GM10266 (cell line): Measurements from ENCODE around the gene TBL1XR1.
"Not testable (repeated sequence)": the region's sequence is repeated elsewhere in the genome, so short reads cannot be mapped to it uniquely, and the experiment has no call there.

Source experiments
- DNase-seq: peaks from one replicate; pipeline ENCODE4 v3.0.0; 2012; ENCODE audit errors: extremely low spot score
- TF ChIP-seq, protein P1 (sequence below): IDR thresholded peaks from 2 replicates; pipeline ENCODE4 v1.5.1; 2012; ENCODE audit warnings: mild to moderate bottlenecking, low read depth; ENCODE audit not compliant: control insufficient read depth, insufficient read depth; ENCODE audit errors: missing control alignments

The TBL1XR1 gene

GRCh38 chr3:177208781-177209180, 11.5 kb upstream of the TBL1XR1 start:
- TF ChIP-seq, protein P1, sequence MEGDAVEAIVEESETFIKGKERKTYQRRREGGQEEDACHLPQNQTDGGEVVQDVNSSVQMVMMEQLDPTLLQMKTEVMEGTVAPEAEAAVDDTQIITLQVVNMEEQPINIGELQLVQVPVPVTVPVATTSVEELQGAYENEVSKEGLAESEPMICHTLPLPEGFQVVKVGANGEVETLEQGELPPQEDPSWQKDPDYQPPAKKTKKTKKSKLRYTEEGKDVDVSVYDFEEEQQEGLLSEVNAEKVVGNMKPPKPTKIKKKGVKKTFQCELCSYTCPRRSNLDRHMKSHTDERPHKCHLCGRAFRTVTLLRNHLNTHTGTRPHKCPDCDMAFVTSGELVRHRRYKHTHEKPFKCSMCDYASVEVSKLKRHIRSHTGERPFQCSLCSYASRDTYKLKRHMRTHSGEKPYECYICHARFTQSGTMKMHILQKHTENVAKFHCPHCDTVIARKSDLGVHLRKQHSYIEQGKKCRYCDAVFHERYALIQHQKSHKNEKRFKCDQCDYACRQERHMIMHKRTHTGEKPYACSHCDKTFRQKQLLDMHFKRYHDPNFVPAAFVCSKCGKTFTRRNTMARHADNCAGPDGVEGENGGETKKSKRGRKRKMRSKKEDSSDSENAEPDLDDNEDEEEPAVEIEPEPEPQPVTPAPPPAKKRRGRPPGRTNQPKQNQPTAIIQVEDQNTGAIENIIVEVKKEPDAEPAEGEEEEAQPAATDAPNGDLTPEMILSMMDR = no peak
- no peak for DNase-seq

DNA sequence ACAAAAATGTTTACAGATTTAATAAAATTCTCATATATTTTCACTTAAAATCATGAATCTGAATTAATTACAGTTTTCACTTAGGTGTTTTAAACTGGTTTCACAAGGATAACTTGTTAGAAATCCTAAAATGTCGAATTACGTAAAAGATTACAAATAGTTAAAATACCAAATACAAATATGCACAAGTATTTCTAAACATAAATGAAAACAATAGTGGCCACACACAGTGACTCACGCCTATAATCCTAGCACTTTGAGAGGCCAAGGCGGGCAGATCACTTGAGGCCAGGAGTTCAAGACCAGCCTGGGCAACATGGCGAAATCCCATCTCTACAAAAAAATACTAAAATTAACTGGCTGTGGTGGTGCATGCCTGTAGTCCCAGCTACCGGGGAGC, 10.9 kb upstream of the TBL1XR1 start:
- no peak for DNase-seq
- TF ChIP-seq, protein P1 = no peak

DNA sequence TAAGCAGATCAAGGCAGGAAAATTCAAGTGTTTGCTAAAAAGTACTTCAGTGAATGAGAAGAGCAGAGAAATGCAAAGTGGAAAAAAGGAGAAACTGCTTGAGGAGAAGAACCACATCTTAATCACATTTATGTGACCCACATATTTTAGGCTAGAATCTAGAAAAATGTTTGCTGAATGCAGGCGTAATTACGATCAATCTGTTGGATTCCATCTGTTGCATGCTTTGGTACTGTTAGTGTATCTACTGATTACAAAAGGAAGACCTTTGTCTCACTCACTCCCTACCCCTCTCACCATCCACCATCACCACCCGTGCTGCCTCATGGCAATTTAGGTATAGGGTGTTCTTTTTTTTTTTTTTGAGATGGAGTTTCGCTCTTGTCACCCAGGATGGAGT, 9.7 kb upstream of the TBL1XR1 start:
- DNase-seq = no peak
- TF ChIP-seq, protein P1 = no peak

DNA sequence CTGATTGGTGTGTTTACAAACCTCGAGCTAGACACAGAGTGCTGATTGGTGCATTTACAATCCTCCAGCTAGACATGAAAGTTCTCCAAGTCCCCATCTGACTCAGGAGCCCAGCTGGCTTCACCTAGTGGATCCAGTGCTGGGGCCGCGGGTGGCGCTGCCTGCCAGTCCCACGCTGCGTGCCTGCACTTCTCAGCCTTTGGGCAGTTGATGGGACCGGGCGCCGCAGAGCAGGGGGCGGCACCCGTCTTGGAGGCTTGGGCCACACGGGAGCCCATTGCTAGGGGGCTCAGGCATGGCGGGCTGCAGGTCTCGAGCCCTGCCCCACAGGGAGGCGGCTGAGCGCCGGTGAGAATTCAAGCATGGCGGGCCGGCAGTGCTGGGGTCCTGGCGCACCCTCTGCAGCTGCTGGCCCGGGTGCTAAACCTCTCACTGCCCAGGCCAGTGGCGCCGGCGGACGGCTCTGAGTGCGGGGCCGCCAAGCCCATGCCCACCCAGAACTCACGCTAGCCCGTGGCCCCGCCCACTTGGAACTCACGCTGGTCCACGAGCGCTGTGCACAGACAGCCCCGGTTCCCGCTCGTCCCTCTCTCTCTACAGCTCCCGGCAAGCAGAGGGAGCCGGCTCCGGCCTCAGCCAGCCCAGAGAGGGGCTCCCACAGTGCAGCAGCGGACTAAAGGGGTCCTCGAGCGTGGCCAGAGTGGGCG, 6.6 kb upstream of the TBL1XR1 start:
- TF ChIP-seq, protein P1 = no peak
- DNase-seq = no peak

- DNase-seq = not testable (repeated sequence)
Measured at GRCh38 chr3:177203016-177203415, 5.7 kb upstream of the TBL1XR1 start.

GRCh38 chr3:177201700-177202397, 4.6 kb upstream of the TBL1XR1 start:
- peak; percentile 92 for DNase-seq
- TF ChIP-seq, protein P1 = no peak

- TF ChIP-seq, protein P1 = no peak
Measured at GRCh38 chr3:177199206-177199760, 2.0 kb upstream of the TBL1XR1 start.

More at GRCh38 chr3:177199206-177199760, 2.0 kb upstream of the TBL1XR1 start:
- no peak for DNase-seq
